Transverse colon (tissue), 3 donors: ENCODE data around the gene KRTAP10-8.

ENCODE experiments used
- CTCF ChIP-seq, 5 experiments: fragments of 200-600 bp in 3 of 5; fragments of 450-650 bp in 2 of 5; sonication (generic) in 3 of 5; IDR thresholded peaks; 1 replicate in 2 of 5; 2 replicates in 3 of 5; pipeline ENCODE4 v1.5.1; 2016 to 2017; ENCODE audit warnings: antibody characterized with exemption in 5 of 5, inconsistent platforms in 3 of 5, mild to moderate bottlenecking in 2 of 5, moderate library complexity in 1 of 5
- POLR2A ChIP-seq: fragments of 450-650 bp; IDR thresholded peaks from one replicate; pipeline ENCODE4 v1.6.1; 2016; ENCODE audit warnings: antibody characterized with exemption, mild to moderate bottlenecking, moderate library complexity

DNA sequence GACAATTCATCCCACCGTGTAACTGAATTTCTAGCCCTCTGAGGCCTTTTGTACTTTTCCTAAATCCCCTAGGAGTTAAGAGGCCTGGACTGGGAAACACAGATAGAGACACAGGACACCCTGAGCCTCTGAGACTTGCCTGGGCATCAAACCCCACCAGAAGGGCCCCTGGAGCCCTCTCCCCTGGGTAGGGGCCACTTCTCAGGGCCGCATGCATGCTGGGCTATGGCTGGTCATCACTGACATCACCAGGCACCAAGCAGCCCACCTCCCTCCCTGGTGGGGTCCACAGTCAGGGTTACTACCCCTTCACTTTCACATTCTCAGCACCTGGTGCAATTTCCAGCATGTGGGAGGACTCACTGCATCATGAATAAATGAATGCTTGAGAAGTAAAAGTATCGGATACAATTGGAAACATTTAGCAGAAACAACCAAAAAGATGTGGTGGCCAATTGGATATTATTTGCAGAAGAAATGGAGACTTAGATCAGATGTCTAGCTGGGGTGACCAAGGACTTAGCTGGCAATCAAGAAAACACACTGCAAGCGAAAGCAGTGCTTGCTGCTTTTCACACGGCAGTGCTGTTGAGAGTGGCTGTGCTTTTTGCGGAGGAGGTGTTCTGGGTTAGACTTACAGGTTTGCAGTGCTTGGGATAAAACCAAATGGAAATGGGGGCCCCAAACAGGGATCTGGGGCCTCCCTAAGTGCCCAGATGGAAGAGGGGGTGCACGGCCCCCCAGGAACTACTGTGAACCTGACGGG is 12.4 kb upstream of the KRTAP10-8 start:
- TF ChIP-seq POLR2A (no peak), CTCF (IDR thresholded peaks at IDR 0.05) (no peak)
